Hepatocyte (in vitro differentiated cells): ENCODE results near the gene NUDT11. TPM values are rescaled to one million over a fixed set of nuclear protein-coding genes. Genes with fewer than 3 reads are reported as not detected.

Experiments used
- polyA plus RNA-seq: library from polyadenylated mRNA; unstranded; fragments of >200 nt; fragmentation: Nextera tagmentation; extraction: Ambion mirVana; gene quantifications from 2 replicates; pipeline ENCODE4 v1.2.1, GENCODE V29; 2016
- total RNA-seq: library from RNA; depleted of rRNA; stranded (reverse); fragments of >200 nt; gene quantifications from 2 replicates; pipeline ENCODE4 v1.2.3, GENCODE V29; 2014

NUDT11 gene
- total and polyA plus RNA-seq, 2 experiments from 2014 or later, result 4.6 to 8.3 TPM

Other genes with a start within 250 kb of the NUDT11 start
- 5.3 and 6.4 TPM in 2 replicates for gene NUDT10, start 163.8 kb downstream of the NUDT11 start, total RNA-seq
- gene NUDT10, start 163.8 kb downstream of the NUDT11 start, polyA plus RNA-seq, result 4.5 and 4.6 TPM in 2 replicates
- 0.28 and 0.83 TPM in 2 replicates for gene CENPVL3, start 122.3 kb upstream of the NUDT11 start, total RNA-seq
- gene CENPVL3, start 122.3 kb upstream of the NUDT11 start, polyA plus RNA-seq, result 0.67 and 2.2 TPM in 2 replicates
- 0.32 TPM in 1 of 2 replicates, not detected in the other for gene CENPVL2, start 186.2 kb upstream of the NUDT11 start, total RNA-seq
- gene CENPVL2, start 186.2 kb upstream of the NUDT11 start, polyA plus RNA-seq, result 0.10 TPM in 1 of 2 replicates, not detected in the other
- gene CENPVL1, start 213.9 kb upstream of the NUDT11 start, total RNA-seq, result 0.32 TPM in 1 of 2 replicates, not detected in the other
- gene CENPVL1, start 213.9 kb upstream of the NUDT11 start, polyA plus RNA-seq, result 0.10 TPM in 1 of 2 replicates, not detected in the other
- gene GSPT2, start 246.8 kb upstream of the NUDT11 start, total RNA-seq, result 14.3 and 16.1 TPM in 2 replicates
- 11.9 and 15.8 TPM in 2 replicates for gene GSPT2, start 246.8 kb upstream of the NUDT11 start, polyA plus RNA-seq